OCI-LY7 (cell line): ENCODE data around the gene ZNF592. TPM values are rescaled to one million over a fixed set of nuclear protein-coding genes. Genes with fewer than 3 reads are reported as not detected.

ENCODE experiments used
- BruUV-seq: library from RNA; stranded (reverse); fragments of 400-500 nt; replicated peaks from 2 replicates; lab custom pipeline; 2021; lab: Mats Ljungman, UMichigan
- CTCF ChIA-PET: fragments of 300-600 bp; sonication (Branson Sonifier 250); formaldehyde crosslinking; loops from one replicate; lab custom pipeline; 2022; ENCODE audit warnings: antibody characterized with exemption; ENCODE audit not compliant: unreplicated experiment; lab: Charles Lee
- POLR2A ChIA-PET: fragments of 300-600 bp; sonication (Branson Sonifier 250); formaldehyde crosslinking; loops from one replicate; lab custom pipeline; 2022; ENCODE audit warnings: antibody characterized with exemption; lab: Charles Lee
- DNase-seq: peaks from one replicate; pipeline ENCODE4 v3.0.0-alpha.2; 2015; ENCODE audit warnings: low spot score
- H2AFZ ChIP-seq: fragments of 200-600 bp; sonication (generic), shearing (Covaris generic); 2 replicates; pipeline ENCODE4 v1.6.1; 2014; ENCODE audit warnings: mild to moderate bottlenecking, antibody characterized with exemption, low read length, moderate library complexity
- H3K27ac ChIP-seq: fragments of 200-600 bp; sonication (generic); 2 replicates; pipeline ENCODE4 v1.5.1; 2014; ENCODE audit warnings: mixed run types, low read depth, mild to moderate bottlenecking, moderate library complexity, low read length, inconsistent platforms; ENCODE audit not compliant: poor library complexity, severe bottlenecking
- H3K36me3 ChIP-seq: fragments of 200-600 bp; sonication (generic); 2 replicates; pipeline ENCODE4 v1.6.1; 2014; ENCODE audit warnings: mild to moderate bottlenecking, antibody characterized with exemption, low read length, moderate library complexity, mixed read lengths; ENCODE audit not compliant: insufficient read depth
- H3K4me1 ChIP-seq: fragments of 200-600 bp; sonication (generic); 2 replicates; pipeline ENCODE4 v1.5.1; 2014; ENCODE audit warnings: mild to moderate bottlenecking, low read length; ENCODE audit not compliant: insufficient read depth, poor library complexity, severe bottlenecking
- H3K4me2 ChIP-seq: fragments of 200-600 bp; sonication (generic); 2 replicates; pipeline ENCODE4 v1.6.1; 2014; ENCODE audit warnings: mild to moderate bottlenecking, low read length
- H3K4me3 ChIP-seq: fragments of 200-600 bp; sonication (generic); 2 replicates; pipeline ENCODE4 v1.5.1; 2014; ENCODE audit warnings: mild to moderate bottlenecking, low read depth, low read length; ENCODE audit not compliant: poor library complexity, severe bottlenecking
- H3K79me2 ChIP-seq: fragments of 200-600 bp; sonication (generic); 2 replicates; pipeline ENCODE4 v1.6.1; 2016; ENCODE audit warnings: low read depth, mild to moderate bottlenecking, low read length, moderate library complexity, mixed read lengths; ENCODE audit not compliant: insufficient read depth
- H3K9me2 ChIP-seq: fragments of 200-600 bp; sonication (generic); 2 replicates; pipeline ENCODE4 v1.6.1; 2016; ENCODE audit warnings: mild to moderate bottlenecking, low read length, mixed read lengths; ENCODE audit not compliant: insufficient read depth
- H3K9me3 ChIP-seq: fragments of 200-600 bp; sonication (generic); 2 replicates; pipeline ENCODE4 v1.6.1; 2014; ENCODE audit warnings: mild to moderate bottlenecking, mixed run types, low read length, mixed read lengths
- H4K20me1 ChIP-seq: fragments of 200-600 bp; sonication (generic); 2 replicates; pipeline ENCODE4 v1.6.1; 2014; ENCODE audit warnings: mild to moderate bottlenecking, antibody characterized with exemption, low read length, moderate library complexity, mixed read lengths; ENCODE audit not compliant: insufficient read depth
- EZH2phosphoT487 ChIP-seq: fragments of 200-600 bp; sonication (generic); IDR thresholded peaks from 2 replicates; pipeline ENCODE4 v1.6.1; 2018; ENCODE audit warnings: low read depth, borderline replicate concordance, mild to moderate bottlenecking, mixed run types, antibody characterized with exemption, low read length, moderate library complexity, mixed read lengths
- intact Hi-C: fragments of 100-400 bp; cut with micrococcal nuclease; formaldehyde crosslinking; loops from one replicate; pipeline ENCODE4 v1.10.0; 2022; ENCODE audit not compliant: unreplicated experiment
- total RNA-seq, 2 experiments: library from RNA; depleted of rRNA in 1 of 2; stranded (reverse); fragments of >200 nt in 1 of 2; shearing (Covaris generic) in 1 of 2; gene quantifications; 2 replicates each; pipeline ENCODE4 v1.2.3, GENCODE V29; 2014 to 2022
- TF ChIP-seq, protein P1 (sequence below): fragments of 200-600 bp; sonication (generic); conservative IDR thresholded peaks from 2 replicates; pipeline ENCODE4 v1.5.1; 2014; ENCODE audit warnings: mild to moderate bottlenecking, antibody characterized with exemption, low read length, moderate library complexity, mixed read lengths

ZNF592 gene
- total RNA-seq, 2 experiments from 2014 or later = 23.0 to 41.3 TPM

DNA sequence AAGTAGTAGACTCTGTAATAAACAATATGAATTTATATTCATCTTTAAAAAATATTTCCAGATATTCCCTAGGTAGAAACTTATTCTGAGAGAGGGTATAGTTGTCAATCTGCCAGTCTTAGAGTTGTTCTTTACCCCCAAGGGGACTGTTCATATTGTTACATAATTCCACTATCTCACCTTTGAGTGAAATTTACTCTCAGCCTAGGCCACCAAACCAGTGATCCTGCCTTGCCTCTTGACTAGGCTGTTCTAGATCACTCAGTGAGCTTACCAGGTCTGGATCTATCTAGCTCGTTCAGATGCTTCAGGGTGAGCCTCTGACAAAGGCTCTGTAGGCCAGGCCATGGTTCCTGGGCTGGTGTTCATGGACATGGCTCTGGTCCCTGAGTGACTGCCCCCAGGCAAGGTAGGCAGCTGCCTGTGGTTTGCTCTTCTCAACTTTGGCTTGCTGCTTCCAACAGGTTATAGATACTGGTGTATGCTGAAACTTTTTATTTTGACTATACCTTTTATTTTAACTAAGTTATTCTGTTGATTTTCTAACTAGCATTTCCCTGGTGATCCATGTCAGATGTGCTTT is 27.6 kb downstream of the ZNF592 start:
- Histone ChIP-seq H3K36me3 (peaks cover 78% of the 10 kb centered on the region), H3K79me2 (peaks cover 73% of the 10 kb centered on the region), H3K9me2 (no peaks in the 10 kb centered on the region), H3K27ac (no peak overlapping the region), H3K9me3 (no peaks in the 10 kb centered on the region), H4K20me1 (no peaks in the 10 kb centered on the region), H3K4me2 (no peak overlapping the region), H3K4me1 (no peaks in the 10 kb centered on the region), H3K4me3 (no peak overlapping the region), H2AFZ (no peak overlapping the region)
- intact Hi-C loops = no loop called here
- ChIA-PET POLR2A (interaction anchor here (0.8 kb wide), 1 partner anchor 15 kb away, joined by 3 read pairs; no protein-coding TSS in a partner anchor), CTCF (no interaction called here)
- no TSS peak for BruUV-seq
- TF ChIP-seq EZH2phosphoT487 = no peak
- TF ChIP-seq, protein P1, sequence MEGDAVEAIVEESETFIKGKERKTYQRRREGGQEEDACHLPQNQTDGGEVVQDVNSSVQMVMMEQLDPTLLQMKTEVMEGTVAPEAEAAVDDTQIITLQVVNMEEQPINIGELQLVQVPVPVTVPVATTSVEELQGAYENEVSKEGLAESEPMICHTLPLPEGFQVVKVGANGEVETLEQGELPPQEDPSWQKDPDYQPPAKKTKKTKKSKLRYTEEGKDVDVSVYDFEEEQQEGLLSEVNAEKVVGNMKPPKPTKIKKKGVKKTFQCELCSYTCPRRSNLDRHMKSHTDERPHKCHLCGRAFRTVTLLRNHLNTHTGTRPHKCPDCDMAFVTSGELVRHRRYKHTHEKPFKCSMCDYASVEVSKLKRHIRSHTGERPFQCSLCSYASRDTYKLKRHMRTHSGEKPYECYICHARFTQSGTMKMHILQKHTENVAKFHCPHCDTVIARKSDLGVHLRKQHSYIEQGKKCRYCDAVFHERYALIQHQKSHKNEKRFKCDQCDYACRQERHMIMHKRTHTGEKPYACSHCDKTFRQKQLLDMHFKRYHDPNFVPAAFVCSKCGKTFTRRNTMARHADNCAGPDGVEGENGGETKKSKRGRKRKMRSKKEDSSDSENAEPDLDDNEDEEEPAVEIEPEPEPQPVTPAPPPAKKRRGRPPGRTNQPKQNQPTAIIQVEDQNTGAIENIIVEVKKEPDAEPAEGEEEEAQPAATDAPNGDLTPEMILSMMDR = no peak
- DNase-seq = no peak

DNA sequence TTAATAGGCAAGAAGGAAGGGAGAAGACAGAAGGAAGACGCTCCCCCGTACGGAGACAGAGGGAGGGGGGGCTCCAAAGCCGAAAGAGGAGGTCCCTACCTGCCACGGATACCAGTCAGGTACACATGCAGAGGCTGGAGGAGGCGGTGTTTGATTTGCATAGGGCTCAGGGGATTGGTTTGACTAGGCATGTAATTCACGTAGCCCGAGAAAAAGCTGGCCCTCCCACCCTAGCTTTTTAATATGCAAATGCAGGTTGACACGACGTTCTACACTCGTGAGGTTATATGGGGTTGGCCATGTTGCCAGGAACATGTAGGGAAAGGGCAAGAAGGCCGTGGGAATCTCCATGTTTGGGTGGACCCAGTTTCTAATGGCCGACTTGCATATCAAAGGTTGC is 29.8 kb downstream of the ZNF592 start:
- H3K9me2 ChIP-seq = no peaks in the 10 kb centered on the region
- H3K79me2 ChIP-seq = peaks cover 65% of the 10 kb centered on the region
- peaks cover 81% of the 10 kb centered on the region for H3K36me3 ChIP-seq
- no peak for DNase-seq
- ChIA-PET POLR2A (interaction anchor here (0.7 kb wide), 1 partner anchor 71 kb away, joined by 3 read pairs; no protein-coding TSS in a partner anchor), CTCF (no interaction called here)
- TF ChIP-seq, protein P1 = no peak
- no peak for TF ChIP-seq EZH2phosphoT487
- H3K4me1 ChIP-seq = no peaks in the 10 kb centered on the region
- no peak overlapping the region for H2AFZ ChIP-seq
- no peak overlapping the region for H3K4me2 ChIP-seq
- BruUV-seq = no TSS peak
- no peak overlapping the region for H3K4me3 ChIP-seq
- no peaks in the 10 kb centered on the region for H4K20me1 ChIP-seq
- no peak overlapping the region for H3K27ac ChIP-seq
- intact Hi-C loops = no loop called here
- H3K9me3 ChIP-seq = no peaks in the 10 kb centered on the region

DNA sequence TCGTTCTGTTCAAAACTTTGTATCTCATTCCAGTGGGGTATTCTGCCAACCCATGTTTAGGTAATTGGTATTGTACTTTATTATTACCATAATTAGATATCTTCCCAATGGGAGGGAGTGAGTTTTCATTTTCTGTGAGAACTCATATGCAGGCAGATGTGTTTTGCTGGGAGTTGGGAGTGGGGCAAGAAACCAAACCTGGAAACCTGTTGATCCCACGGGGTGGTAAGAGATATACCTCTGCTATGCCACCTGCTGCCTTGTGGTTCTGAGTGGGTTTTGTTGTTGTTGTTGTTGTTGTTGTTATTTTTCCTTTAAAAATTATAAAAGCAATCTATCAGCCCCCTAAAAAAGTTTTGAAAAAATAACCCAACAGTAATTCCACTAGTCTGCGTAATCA is 32.1 kb downstream of the ZNF592 start:
- DNase-seq = no peak
- H3K9me2 ChIP-seq = no peaks in the 10 kb centered on the region
- H4K20me1 ChIP-seq = no peaks in the 10 kb centered on the region
- ChIA-PET CTCF (no interaction called here), POLR2A (no interaction called here)
- no TSS peak for BruUV-seq
- H2AFZ ChIP-seq = no peak overlapping the region
- H3K36me3 ChIP-seq = peaks cover 82% of the 10 kb centered on the region
- TF ChIP-seq, protein P1 = no peak
- TF ChIP-seq EZH2phosphoT487 = no peak
- no peak overlapping the region for H3K4me3 ChIP-seq
- peaks cover 44% of the 10 kb centered on the region for H3K79me2 ChIP-seq
- H3K9me3 ChIP-seq = no peaks in the 10 kb centered on the region
- no peak overlapping the region for H3K4me2 ChIP-seq
- H3K4me1 ChIP-seq = no peaks in the 10 kb centered on the region
- H3K27ac ChIP-seq = no peak overlapping the region
- intact Hi-C loops = no loop called here
